H1 (cell line): Measurements from ENCODE around the gene CTTNBP2NL. TPM values are rescaled to one million over a fixed set of nuclear protein-coding genes. Genes with fewer than 3 reads are reported as not detected.

Source experiments
- CTCF ChIA-PET: fragments of 300-600 bp; sonication (Branson Sonifier 250); formaldehyde crosslinking; loops from one replicate; lab custom pipeline; 2021; ENCODE audit not compliant: partially characterized antibody; lab: Charles Lee
- POLR2A ChIA-PET: fragments of 300-600 bp; sonication (Branson Sonifier 250); formaldehyde crosslinking; loops from one replicate; lab custom pipeline; 2021; ENCODE audit warnings: inconsistent platforms; ENCODE audit not compliant: partially characterized antibody; lab: Charles Lee
- DNase-seq, 2 experiments: peaks; one replicate each; pipeline versions ENCODE4 v3.0.0 to v3.0.0-alpha.2; 2010 to 2022; ENCODE audit warnings: low spot score in 2 of 2, low read depth in 1 of 2, mixed read lengths in 1 of 2
- FAIRE-seq: peaks from 2 replicates; lab custom pipeline; 2011; peaks lifted over from hg19 to GRCh38; lab: Jason Lieb, UNC
- H2AFZ ChIP-seq: 2 replicates; pipeline ENCODE4 v1.8.1; 2012; ENCODE audit warnings: low read length, inconsistent platforms
- H2AK5ac ChIP-seq: 2 replicates; pipeline ENCODE4 v1.6.1; 2013; ENCODE audit warnings: low read depth, low read length
- H2BK120ac ChIP-seq: replicated peaks from 2 replicates; pipeline ENCODE3; 2013; ENCODE audit warnings: low read depth, low read length, inconsistent platforms
- H2BK12ac ChIP-seq: 2 replicates; pipeline ENCODE4 v1.6.1; 2013; ENCODE audit warnings: low read depth, low read length
- H2BK15ac ChIP-seq: 2 replicates; pipeline ENCODE4 v1.6.1; 2013; ENCODE audit warnings: low read length
- H2BK20ac ChIP-seq: 2 replicates; pipeline ENCODE4 v1.6.1; 2013; ENCODE audit warnings: low read length
- H2BK5ac ChIP-seq: 2 replicates; pipeline ENCODE4 v1.6.1; 2013; ENCODE audit warnings: low read depth, low read length
- H3K14ac ChIP-seq: 2 replicates; pipeline ENCODE4 v1.6.1; 2013; ENCODE audit warnings: inconsistent platforms; ENCODE audit not compliant: insufficient read length
- H3K18ac ChIP-seq: 2 replicates; pipeline ENCODE4 v1.6.1; 2013; ENCODE audit warnings: low read length; ENCODE audit errors: extremely low read depth
- H3K23ac ChIP-seq: 2 replicates; pipeline ENCODE4 v1.6.1; 2013; ENCODE audit warnings: inconsistent platforms; ENCODE audit not compliant: insufficient read length
- H3K23me2 ChIP-seq: 2 replicates; pipeline ENCODE4 v1.6.1; 2013; ENCODE audit warnings: low read depth, low read length
- H3K27ac ChIP-seq: 2 replicates; pipeline ENCODE4 v1.6.1; 2011; ENCODE audit warnings: low read depth, low read length, inconsistent platforms
- H3K27me3 ChIP-seq, 4 experiments: replicated peaks in 1 of 4; 1 replicate in 1 of 4; 2 replicates in 3 of 4; pipeline versions ENCODE4 v1.6.1 to v1.8.1; 2011 to 2013; ENCODE audit warnings: low read length in 3 of 4, mild to moderate bottlenecking in 3 of 4, inconsistent platforms in 2 of 4, mixed read lengths in 2 of 4, moderate library complexity in 1 of 4; ENCODE audit not compliant: control insufficient read depth in 3 of 4, insufficient read depth in 3 of 4; ENCODE audit errors: extremely low read depth in 1 of 4
- H3K36me3 ChIP-seq, 4 experiments: 2 replicates each; pipeline versions ENCODE4 v1.6.1 to v1.8.1; 2011 to 2013; ENCODE audit warnings: mild to moderate bottlenecking in 4 of 4, low read length in 3 of 4, moderate library complexity in 2 of 4, control low read depth in 1 of 4, inconsistent platforms in 1 of 4; ENCODE audit not compliant: insufficient read depth in 4 of 4, control insufficient read depth in 2 of 4
- H3K4ac ChIP-seq: replicated peaks from 2 replicates; pipeline ENCODE3; 2013; ENCODE audit warnings: low read length, low read depth, mixed read lengths, inconsistent platforms; ENCODE audit not compliant: insufficient read length
- H3K4me1 ChIP-seq, 4 experiments: replicated peaks in 1 of 4; 1 replicate in 1 of 4; 2 replicates in 3 of 4; pipeline versions ENCODE4 v1.6.1 to v1.8.1; 2011 to 2013; ENCODE audit warnings: low read length in 3 of 4, inconsistent platforms in 2 of 4, mixed read lengths in 1 of 4; ENCODE audit not compliant: insufficient read depth in 4 of 4, control insufficient read depth in 3 of 4
- H3K4me2 ChIP-seq, 2 experiments: 2 replicates each; pipeline versions ENCODE4 v1.6.1 to v1.8.1; 2011 to 2013; ENCODE audit warnings: low read depth in 2 of 2, low read length in 2 of 2, control low read depth in 1 of 2, inconsistent platforms in 1 of 2, mild to moderate bottlenecking in 1 of 2; ENCODE audit not compliant: insufficient read depth in 1 of 2
- H3K4me3 ChIP-seq, 4 experiments: fragments of 200-600, 300-600 bp in 1 of 4; sonication (generic), shearing (Covaris generic), sonication (Bioruptor Twin) in 1 of 4; 2 replicates each; pipeline versions ENCODE4 v1.5.1 to v1.8.1; 2011 to 2016; ENCODE audit warnings: low read length in 4 of 4, low read depth in 3 of 4, control low read depth in 2 of 4, inconsistent platforms in 2 of 4, mild to moderate bottlenecking in 2 of 4, mixed read lengths in 1 of 4, moderate library complexity in 1 of 4; ENCODE audit not compliant: insufficient read depth in 2 of 4; ENCODE audit errors: extremely low read depth in 1 of 4
- H3K56ac ChIP-seq: replicated peaks from 2 replicates; pipeline ENCODE3; 2013; ENCODE audit warnings: low read depth, mild to moderate bottlenecking, mixed read lengths, low read length, inconsistent platforms; ENCODE audit not compliant: insufficient read length
- H3K79me1 ChIP-seq: 2 replicates; pipeline ENCODE4 v1.6.1; 2013; ENCODE audit warnings: low read depth, low read length, control low read depth
- H3K79me2 ChIP-seq, 2 experiments: 2 replicates each; pipeline versions ENCODE4 v1.6.1 to v1.8.1; 2012 to 2013; ENCODE audit warnings: low read length in 2 of 2, mild to moderate bottlenecking in 2 of 2, inconsistent platforms in 1 of 2; ENCODE audit not compliant: insufficient read depth in 2 of 2, control insufficient read depth in 1 of 2
- H3K9ac ChIP-seq, 4 experiments: replicated peaks in 1 of 4; 1 replicate in 1 of 4; 2 replicates in 3 of 4; pipeline versions ENCODE4 v1.6.1 to v1.8.1; 2011 to 2013; ENCODE audit warnings: low read depth in 3 of 4, low read length in 3 of 4, control low read depth in 2 of 4, mild to moderate bottlenecking in 2 of 4, moderate library complexity in 2 of 4, inconsistent platforms in 1 of 4; ENCODE audit errors: extremely low read depth in 1 of 4
- H3K9me3 ChIP-seq, 2 experiments: 2 replicates each; pipeline versions ENCODE4 v1.6.1 to v1.8.1; 2012 to 2013; ENCODE audit warnings: mild to moderate bottlenecking in 2 of 2, moderate library complexity in 2 of 2, control low read depth in 1 of 2, inconsistent platforms in 1 of 2, low read depth in 1 of 2, low read length in 1 of 2, mixed read lengths in 1 of 2; ENCODE audit not compliant: insufficient read depth in 2 of 2
- H4K20me1 ChIP-seq, 2 experiments: replicated peaks in 1 of 2; 2 replicates each; pipeline versions ENCODE3 to v1.8.1; 2011 to 2013; ENCODE audit warnings: inconsistent platforms in 2 of 2, low read length in 2 of 2, mild to moderate bottlenecking in 1 of 2; ENCODE audit not compliant: insufficient read depth in 2 of 2, control insufficient read depth in 1 of 2
- H4K5ac ChIP-seq: 2 replicates; pipeline ENCODE4 v1.6.1; 2013; ENCODE audit warnings: low read length, low read depth, mixed read lengths, inconsistent platforms; ENCODE audit not compliant: insufficient read length
- H4K8ac ChIP-seq: 2 replicates; pipeline ENCODE4 v1.8.0; 2013; ENCODE audit warnings: mild to moderate bottlenecking, moderate library complexity, low read length, inconsistent platforms; ENCODE audit not compliant: insufficient read depth; ENCODE audit errors: extremely low read depth
- H4K91ac ChIP-seq: replicated peaks from 2 replicates; pipeline ENCODE3; 2013; ENCODE audit warnings: low read length, mixed read lengths, inconsistent platforms; ENCODE audit not compliant: insufficient read length
- ASH2L ChIP-seq: fragments of 200-600, 300-600 bp; sonication (generic); IDR thresholded peaks from one replicate; pipeline ENCODE4 v1.7.1; 2017; ENCODE audit warnings: low read length
- CBX5 ChIP-seq: fragments of 300-800, 300-1000 bp; sonication (generic); IDR thresholded peaks from 2 replicates; pipeline ENCODE4 v1.7.1; 2016; ENCODE audit warnings: antibody characterized with exemption, low read length, low read depth
- CHD1 ChIP-seq: IDR thresholded peaks from 2 replicates; pipeline ENCODE4 v1.6.1; 2012; ENCODE audit warnings: low read depth, low read length, improper control_type of control experiment
- CHD2 ChIP-seq: IDR thresholded peaks from 2 replicates; pipeline ENCODE4 v1.6.1; 2012; ENCODE audit warnings: low read length, improper control_type of control experiment
- CREB1 ChIP-seq: IDR thresholded peaks from 2 replicates; pipeline ENCODE4 v1.6.1; 2012; ENCODE audit warnings: inconsistent platforms
- EZH2 ChIP-seq: fragments of 200-600 bp; sonication (generic); IDR thresholded peaks from 2 replicates; pipeline ENCODE4 v1.7.1; 2012; ENCODE audit warnings: low read depth, mild to moderate bottlenecking, moderate library complexity, low read length, inconsistent platforms; ENCODE audit not compliant: severe bottlenecking
- MAX ChIP-seq: IDR thresholded peaks from 2 replicates; pipeline ENCODE4 v1.6.1; 2012; ENCODE audit warnings: inconsistent platforms
- NANOG ChIP-seq: IDR thresholded peaks from 2 replicates; pipeline ENCODE4 v1.6.1; 2011; ENCODE audit warnings: low read length, low read depth, mild to moderate bottlenecking, inconsistent platforms; ENCODE audit not compliant: insufficient read depth, poor library complexity, severe bottlenecking
- POLR2A ChIP-seq, 2 experiments: IDR thresholded peaks; 1 replicate in 1 of 2; 2 replicates in 1 of 2; pipeline ENCODE4 v1.6.1; 2011; ENCODE audit warnings: low read depth in 2 of 2, low read length in 2 of 2, mild to moderate bottlenecking in 2 of 2; ENCODE audit errors: control extremely low read depth in 1 of 2
- POLR2AphosphoS5 ChIP-seq: IDR thresholded peaks from 2 replicates; pipeline ENCODE4 v1.6.1; 2011; ENCODE audit warnings: low read depth, low read length
- POU5F1 ChIP-seq: IDR thresholded peaks from 2 replicates; pipeline ENCODE4 v1.6.1; 2011; ENCODE audit warnings: low read depth, mild to moderate bottlenecking, low read length, moderate library complexity
- SAP30 ChIP-seq: fragments of 300-600 bp; sonication (generic); IDR thresholded peaks from 2 replicates; pipeline ENCODE4 v1.7.1; 2012; ENCODE audit warnings: low read length, moderate library complexity, mild to moderate bottlenecking, inconsistent platforms; ENCODE audit not compliant: insufficient read depth, insufficient replicate concordance
- SIX5 ChIP-seq: IDR thresholded peaks from 2 replicates; pipeline ENCODE4 v1.6.1; 2011; ENCODE audit warnings: mild to moderate bottlenecking, low read depth, low read length
- SP4 ChIP-seq: IDR thresholded peaks from 2 replicates; pipeline ENCODE4 v1.6.1; 2012; ENCODE audit warnings: low read length, inconsistent platforms
- SUZ12 ChIP-seq: fragments of 200-600 bp; sonication (generic); IDR thresholded peaks from 2 replicates; pipeline ENCODE4 v1.6.1; 2012; ENCODE audit warnings: mild to moderate bottlenecking, inconsistent platforms, low read length, moderate library complexity, mixed read lengths
- YY1 ChIP-seq: IDR thresholded peaks from 2 replicates; pipeline ENCODE4 v1.6.1; 2011; ENCODE audit warnings: low read depth, mild to moderate bottlenecking, low read length
- WGBS, 2 experiments: shearing (Covaris generic) in 1 of 2; methylation state at CpG; one replicate each; pipeline versions ENCODE4 v1.1.6 to v1.1.7; 2013 to 2015; ENCODE audit warnings: low lambda C conversion rate in 2 of 2, mixed read lengths in 2 of 2, inconsistent platforms in 1 of 2, low coverage in 1 of 2, missing lambda C conversion rate in 1 of 2; ENCODE audit not compliant: insufficient replicate concordance in 2 of 2, insufficient coverage in 1 of 2, insufficient read length in 1 of 2; ENCODE audit errors: extremely low coverage in 1 of 2, missing lambda C conversion rate in 1 of 2; 5-methylcytosine and 5-hydroxymethylcytosine counted together
- polyA plus RNA-seq, 7 experiments: library from polyadenylated mRNA; depleted of rRNA in 3 of 7; stranded (reverse) in 5 of 7; unstranded in 2 of 7; fragments of >200 nt in 5 of 7; fragments of 200-250 nt in 2 of 7; gene quantifications; 1 replicate in 5 of 7; 2 replicates in 1 of 7; 4 replicates in 1 of 7; pipeline versions ENCODE4 v1.2.1 to v1.2.3, GENCODE V29; 2011 to 2013; ENCODE audit warnings: missing spikeins in 2 of 7, mixed read lengths in 2 of 7
- total RNA-seq: library from RNA; stranded (reverse); fragmentation: NEBNext Ultra II Directional; extraction: Animal tissue kit (Norgen Biotek cat#: 25700); gene quantifications from 2 replicates; pipeline ENCODE4 v1.2.1, GENCODE V29; 2021

Gene CTTNBP2NL
- total and polyA plus RNA-seq, 2 of the 8 experiments (the other 6 are each of a cell fraction or from before 2014, with no cell fraction given): 6.4 to 35.1 TPM

GRCh38 chr1:112431038-112431437 is 35.0 kb downstream of the CTTNBP2NL start:
- POLR2A ChIA-PET: no interaction called here
- no peak overlapping the region for H2BK5ac ChIP-seq
- TF ChIP-seq MAX (no peak), SP4 (no peak), SUZ12 (no peak), CHD2 (no peak), CBX5 (no peak), POU5F1 (no peak), POLR2A (IDR thresholded peaks at IDR 0.05; ENCODE audit: control extremely low read depth in 1 of 2, low read depth in 2 of 2, low read length in 2 of 2) (no peak), EZH2 (no peak), SAP30 (no peak), NANOG (no peak), YY1 (no peak), CREB1 (no peak), ASH2L (no peak), CHD1 (no peak), SIX5 (no peak), POLR2AphosphoS5 (no peak)

More at GRCh38 chr1:112431038-112431437, 35.0 kb downstream of the CTTNBP2NL start:
- peaks cover 0 to 3% of the 10 kb centered on the region in 2 experiments for H4K20me1 ChIP-seq
- H3K56ac ChIP-seq: no peak overlapping the region
- no peak overlapping the region for H2BK120ac ChIP-seq
- no peak overlapping the region for H3K23ac ChIP-seq
- H2BK15ac ChIP-seq: no peak overlapping the region
- no peak overlapping the region for H2BK12ac ChIP-seq
- H4K91ac ChIP-seq: no peak overlapping the region
- no peaks in the 10 kb centered on the region for H3K27me3 ChIP-seq
- H3K4me3 ChIP-seq: no peak overlapping the region
- no peak overlapping the region for H2AK5ac ChIP-seq
- H3K27ac ChIP-seq: no peak overlapping the region
- H3K14ac ChIP-seq: no peak overlapping the region
- no peak overlapping the region for H3K4ac ChIP-seq
- H3K18ac ChIP-seq: no peak overlapping the region
- CTCF ChIA-PET: interaction anchor here (0.6 to 3.8 kb wide), 5 partner anchors 15 to 183 kb away, joined by 3 to 15 read pairs (median 4); no protein-coding TSS in a partner anchor
- no peaks in the 10 kb centered on the region; a peak in 1 of 4 replicates for H3K79me2 ChIP-seq
- WGBS, 2 experiments: 92% methylated on average over 1 of the region's 1 CpG; no CpG with 5 or more reads in 1 of the 2 experiments
- H4K8ac ChIP-seq: no peak overlapping the region
- no peaks in the 10 kb centered on the region for H3K79me1 ChIP-seq
- H3K9ac ChIP-seq: no peak overlapping the region
- H4K5ac ChIP-seq: no peak overlapping the region
- no peak for DNase-seq
- H3K4me1 ChIP-seq: no peaks in the 10 kb centered on the region
- no peaks in the 10 kb centered on the region for H3K23me2 ChIP-seq
- H3K4me2 ChIP-seq: no peak overlapping the region
- H2BK20ac ChIP-seq: no peak overlapping the region
- FAIRE-seq: no peak
- H3K9me3 ChIP-seq: no peaks in the 10 kb centered on the region
- no peaks in the 10 kb centered on the region; a peak in 1 of 8 replicates for H3K36me3 ChIP-seq
- H2AFZ ChIP-seq: no peak overlapping the region
